K562 (cell line): Measurements from ENCODE around the gene SLC48A1. TPM values are rescaled to one million over a fixed set of nuclear protein-coding genes. Genes with fewer than 3 reads are reported as not detected.

Source experiments
- FOXJ2 ChIP-seq: fragments of 200-800 bp; sonication (Bioruptor generic); IDR thresholded peaks from 2 replicates; pipeline ENCODE4 v1.6.1; 2016; ENCODE audit warnings: missing genetic modification characterization, missing compliant biosample characterization
- RAD21 ChIP-seq, 2 experiments: fragments of 250-450 bp in 1 of 2; fragments of 450-650 bp in 1 of 2; sonication (Bioruptor Pico) in 1 of 2; formaldehyde crosslinking in 1 of 2; IDR thresholded peaks in 1 of 2; conservative IDR thresholded peaks in 1 of 2; 2 replicates each; pipeline versions ENCODE4 v1.4.0 to v1.8.0; 2020 to 2022; ENCODE audit warnings: mild to moderate bottlenecking in 2 of 2, moderate library complexity in 1 of 2
- RCOR1 ChIP-seq, 2 experiments: IDR thresholded peaks; 2 replicates each; pipeline ENCODE4 v1.6.1; 2012; ENCODE audit warnings: low read depth in 2 of 2, low read length in 2 of 2, borderline replicate concordance in 1 of 2, improper control_type of control experiment in 1 of 2
- SMC3 ChIP-seq: conservative IDR thresholded peaks from 2 replicates; pipeline ENCODE4 v1.6.1; 2011; ENCODE audit warnings: low read depth, low read length, improper control_type of control experiment; ENCODE audit not compliant: insufficient read depth
- XRCC5 ChIP-seq: fragments of 200-400 bp; formaldehyde crosslinking; IDR thresholded peaks from 2 replicates; pipeline ENCODE4 v1.6.1; 2017; ENCODE audit warnings: low read depth, mild to moderate bottlenecking, low read length
- polyA plus RNA-seq, 8 experiments: library from polyadenylated mRNA; depleted of rRNA in 4 of 8; stranded (reverse) in 5 of 8; unstranded in 3 of 8; fragments of >200 nt; fragmentation: Nextera tagmentation in 2 of 8; fragmentation: Illumina TruSeq in 1 of 8; extraction: Ambion mirVana in 2 of 8; extraction: Trizol in 1 of 8; gene quantifications; 2 replicates each; pipeline versions ENCODE4 v1.2.1 to v1.2.3, GENCODE V29; 2011 to 2014; ENCODE audit warnings: inconsistent platforms in 1 of 8, missing spikeins in 1 of 8
- total RNA-seq, 7 experiments: library from RNA; depleted of rRNA in 6 of 7; stranded (reverse); fragments of >200 nt in 6 of 7; fragmentation: Illumina TruSeq in 2 of 7; extraction: Trizol in 2 of 7; gene quantifications; 2 replicates each; pipeline versions ENCODE4 v1.2.1 to v1.2.3, GENCODE V29; 2011 to 2021; ENCODE audit warnings: low replicate concordance in 1 of 7
- TF ChIP-seq, protein P1 (sequence below), 2 experiments: fragments of 450-650 bp; IDR thresholded peaks; 2 replicates each; pipeline ENCODE4 v1.6.1; 2018; ENCODE audit warnings: mild to moderate bottlenecking in 2 of 2, low read depth in 1 of 2; ENCODE audit not compliant: partially characterized antibody in 2 of 2
- TF ChIP-seq, protein P2 (sequence below), 2 experiments: fragments of 450-650 bp; formaldehyde crosslinking in 1 of 2; IDR thresholded peaks; 2 replicates each; pipeline versions ENCODE4 v1.4.0 to v1.6.1; 2014 to 2020; ENCODE audit warnings: mild to moderate bottlenecking in 2 of 2, borderline replicate concordance in 1 of 2, low read depth in 1 of 2
- TF ChIP-seq, protein P3 (sequence below), 2 experiments: fragments of 450-650 bp; IDR thresholded peaks; 2 replicates each; pipeline ENCODE4 v1.6.1; 2016
- TF ChIP-seq, protein P4 (sequence below), 2 experiments: fragments of 200-800 bp in 1 of 2; sonication (Bioruptor generic) in 1 of 2; sonication (generic) in 1 of 2; formaldehyde crosslinking in 1 of 2; IDR thresholded peaks in 1 of 2; conservative IDR thresholded peaks in 1 of 2; 2 replicates each; pipeline versions ENCODE4 v1.5.0 to v1.6.1; 2016 to 2020; ENCODE audit warnings: missing compliant biosample characterization in 1 of 2, missing genetic modification characterization in 1 of 2, missing genetic modification reagents in 1 of 2

Gene SLC48A1
- total and polyA plus RNA-seq, 9 of the 15 experiments (the other 6 are each of a cell fraction or from before 2014, with no cell fraction given): 10.7 to 37.5 (median 18.7) TPM

DNA sequence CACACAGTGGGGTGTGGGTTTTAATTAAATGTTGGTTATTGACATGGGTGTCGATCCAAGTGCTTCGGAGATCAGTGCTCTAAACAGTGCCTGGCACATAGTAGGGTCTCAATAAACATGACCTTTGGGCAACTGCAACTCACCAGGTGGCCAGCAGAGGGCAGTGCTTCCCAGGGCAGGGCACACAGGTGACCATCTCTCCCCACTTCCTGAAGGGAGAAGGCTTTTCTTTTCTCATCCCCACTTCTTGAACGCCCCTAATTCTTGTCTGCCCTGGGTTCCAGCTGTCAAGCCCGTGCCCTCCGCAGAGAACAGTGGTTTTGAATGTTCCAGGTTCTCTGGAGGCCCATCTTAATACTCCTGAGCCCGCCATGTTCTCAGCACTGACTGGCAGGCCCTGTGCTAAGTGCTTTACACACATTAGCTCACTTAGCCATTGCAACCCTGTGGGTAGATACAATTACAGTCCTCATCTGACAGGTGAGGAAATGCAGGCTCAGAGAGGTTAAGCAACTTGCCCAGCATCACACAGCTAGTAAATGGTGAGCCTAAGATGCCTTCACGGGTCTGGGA, 30.7 kb upstream of the SLC48A1 start (continued):
- TF ChIP-seq, protein P1, sequence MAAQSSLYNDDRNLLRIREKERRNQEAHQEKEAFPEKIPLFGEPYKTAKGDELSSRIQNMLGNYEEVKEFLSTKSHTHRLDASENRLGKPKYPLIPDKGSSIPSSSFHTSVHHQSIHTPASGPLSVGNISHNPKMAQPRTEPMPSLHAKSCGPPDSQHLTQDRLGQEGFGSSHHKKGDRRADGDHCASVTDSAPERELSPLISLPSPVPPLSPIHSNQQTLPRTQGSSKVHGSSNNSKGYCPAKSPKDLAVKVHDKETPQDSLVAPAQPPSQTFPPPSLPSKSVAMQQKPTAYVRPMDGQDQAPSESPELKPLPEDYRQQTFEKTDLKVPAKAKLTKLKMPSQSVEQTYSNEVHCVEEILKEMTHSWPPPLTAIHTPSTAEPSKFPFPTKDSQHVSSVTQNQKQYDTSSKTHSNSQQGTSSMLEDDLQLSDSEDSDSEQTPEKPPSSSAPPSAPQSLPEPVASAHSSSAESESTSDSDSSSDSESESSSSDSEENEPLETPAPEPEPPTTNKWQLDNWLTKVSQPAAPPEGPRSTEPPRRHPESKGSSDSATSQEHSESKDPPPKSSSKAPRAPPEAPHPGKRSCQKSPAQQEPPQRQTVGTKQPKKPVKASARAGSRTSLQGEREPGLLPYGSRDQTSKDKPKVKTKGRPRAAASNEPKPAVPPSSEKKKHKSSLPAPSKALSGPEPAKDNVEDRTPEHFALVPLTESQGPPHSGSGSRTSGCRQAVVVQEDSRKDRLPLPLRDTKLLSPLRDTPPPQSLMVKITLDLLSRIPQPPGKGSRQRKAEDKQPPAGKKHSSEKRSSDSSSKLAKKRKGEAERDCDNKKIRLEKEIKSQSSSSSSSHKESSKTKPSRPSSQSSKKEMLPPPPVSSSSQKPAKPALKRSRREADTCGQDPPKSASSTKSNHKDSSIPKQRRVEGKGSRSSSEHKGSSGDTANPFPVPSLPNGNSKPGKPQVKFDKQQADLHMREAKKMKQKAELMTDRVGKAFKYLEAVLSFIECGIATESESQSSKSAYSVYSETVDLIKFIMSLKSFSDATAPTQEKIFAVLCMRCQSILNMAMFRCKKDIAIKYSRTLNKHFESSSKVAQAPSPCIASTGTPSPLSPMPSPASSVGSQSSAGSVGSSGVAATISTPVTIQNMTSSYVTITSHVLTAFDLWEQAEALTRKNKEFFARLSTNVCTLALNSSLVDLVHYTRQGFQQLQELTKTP (IDR thresholded peaks at IDR 0.05; ENCODE audit: low read depth in 1 of 2, partially characterized antibody in 2 of 2): no peak
- TF ChIP-seq SMC3 (peak; percentile 93), FOXJ2 (tag) (0 out of 2 replicates have a peak, but pooled peaks have one; percentile 45), RAD21 (CRISPR knock-in tag; conservative IDR thresholded peaks at IDR 0.05 in 1 of 2, IDR thresholded peaks at IDR 0.05 in 1 of 2) (peak; percentile 91 to 97), RCOR1 (IDR thresholded peaks at IDR 0.05; ENCODE audit: borderline replicate concordance in 1 of 2, low read depth in 2 of 2, low read length in 2 of 2) (peak in 1 of 2 experiments; percentile 79; a peak in 2 of 4 replicates), XRCC5 (0 out of 2 replicates have a peak, but pooled peaks have one; percentile 50)
- TF ChIP-seq, protein P2, sequence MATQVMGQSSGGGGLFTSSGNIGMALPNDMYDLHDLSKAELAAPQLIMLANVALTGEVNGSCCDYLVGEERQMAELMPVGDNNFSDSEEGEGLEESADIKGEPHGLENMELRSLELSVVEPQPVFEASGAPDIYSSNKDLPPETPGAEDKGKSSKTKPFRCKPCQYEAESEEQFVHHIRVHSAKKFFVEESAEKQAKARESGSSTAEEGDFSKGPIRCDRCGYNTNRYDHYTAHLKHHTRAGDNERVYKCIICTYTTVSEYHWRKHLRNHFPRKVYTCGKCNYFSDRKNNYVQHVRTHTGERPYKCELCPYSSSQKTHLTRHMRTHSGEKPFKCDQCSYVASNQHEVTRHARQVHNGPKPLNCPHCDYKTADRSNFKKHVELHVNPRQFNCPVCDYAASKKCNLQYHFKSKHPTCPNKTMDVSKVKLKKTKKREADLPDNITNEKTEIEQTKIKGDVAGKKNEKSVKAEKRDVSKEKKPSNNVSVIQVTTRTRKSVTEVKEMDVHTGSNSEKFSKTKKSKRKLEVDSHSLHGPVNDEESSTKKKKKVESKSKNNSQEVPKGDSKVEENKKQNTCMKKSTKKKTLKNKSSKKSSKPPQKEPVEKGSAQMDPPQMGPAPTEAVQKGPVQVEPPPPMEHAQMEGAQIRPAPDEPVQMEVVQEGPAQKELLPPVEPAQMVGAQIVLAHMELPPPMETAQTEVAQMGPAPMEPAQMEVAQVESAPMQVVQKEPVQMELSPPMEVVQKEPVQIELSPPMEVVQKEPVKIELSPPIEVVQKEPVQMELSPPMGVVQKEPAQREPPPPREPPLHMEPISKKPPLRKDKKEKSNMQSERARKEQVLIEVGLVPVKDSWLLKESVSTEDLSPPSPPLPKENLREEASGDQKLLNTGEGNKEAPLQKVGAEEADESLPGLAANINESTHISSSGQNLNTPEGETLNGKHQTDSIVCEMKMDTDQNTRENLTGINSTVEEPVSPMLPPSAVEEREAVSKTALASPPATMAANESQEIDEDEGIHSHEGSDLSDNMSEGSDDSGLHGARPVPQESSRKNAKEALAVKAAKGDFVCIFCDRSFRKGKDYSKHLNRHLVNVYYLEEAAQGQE (IDR thresholded peaks at IDR 0.05; ENCODE audit: borderline replicate concordance): peak; percentile 87
- TF ChIP-seq, protein P2 (CRISPR knock-in tag; IDR thresholded peaks at IDR 0.05; ENCODE audit: low read depth): no peak
- TF ChIP-seq, protein P3, sequence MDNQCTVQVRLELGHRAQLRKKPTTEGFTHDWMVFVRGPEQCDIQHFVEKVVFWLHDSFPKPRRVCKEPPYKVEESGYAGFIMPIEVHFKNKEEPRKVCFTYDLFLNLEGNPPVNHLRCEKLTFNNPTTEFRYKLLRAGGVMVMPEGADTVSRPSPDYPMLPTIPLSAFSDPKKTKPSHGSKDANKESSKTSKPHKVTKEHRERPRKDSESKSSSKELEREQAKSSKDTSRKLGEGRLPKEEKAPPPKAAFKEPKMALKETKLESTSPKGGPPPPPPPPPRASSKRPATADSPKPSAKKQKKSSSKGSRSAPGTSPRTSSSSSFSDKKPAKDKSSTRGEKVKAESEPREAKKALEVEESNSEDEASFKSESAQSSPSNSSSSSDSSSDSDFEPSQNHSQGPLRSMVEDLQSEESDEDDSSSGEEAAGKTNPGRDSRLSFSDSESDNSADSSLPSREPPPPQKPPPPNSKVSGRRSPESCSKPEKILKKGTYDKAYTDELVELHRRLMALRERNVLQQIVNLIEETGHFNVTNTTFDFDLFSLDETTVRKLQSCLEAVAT (IDR thresholded peaks at IDR 0.05): 0 out of 4 replicates have a peak, but pooled peaks of 1 of the 2 experiments have one; percentile 11
- TF ChIP-seq, protein P4, sequence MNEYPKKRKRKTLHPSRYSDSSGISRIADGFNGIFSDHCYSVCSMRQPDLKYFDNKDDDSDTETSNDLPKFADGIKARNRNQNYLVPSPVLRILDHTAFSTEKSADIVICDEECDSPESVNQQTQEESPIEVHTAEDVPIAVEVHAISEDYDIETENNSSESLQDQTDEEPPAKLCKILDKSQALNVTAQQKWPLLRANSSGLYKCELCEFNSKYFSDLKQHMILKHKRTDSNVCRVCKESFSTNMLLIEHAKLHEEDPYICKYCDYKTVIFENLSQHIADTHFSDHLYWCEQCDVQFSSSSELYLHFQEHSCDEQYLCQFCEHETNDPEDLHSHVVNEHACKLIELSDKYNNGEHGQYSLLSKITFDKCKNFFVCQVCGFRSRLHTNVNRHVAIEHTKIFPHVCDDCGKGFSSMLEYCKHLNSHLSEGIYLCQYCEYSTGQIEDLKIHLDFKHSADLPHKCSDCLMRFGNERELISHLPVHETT (CRISPR knock-in tag; conservative IDR thresholded peaks at IDR 0.05 in 1 of 2, IDR thresholded peaks at IDR 0.05 in 1 of 2): no peak
